ENCODE results near the gene ZBTB46. TPM values are rescaled to one million over a fixed set of nuclear protein-coding genes. Genes with fewer than 3 reads are reported as not detected.

The ZBTB46 gene
- total RNA-seq, 1 donor from 2014 or later: 21.5 TPM

GRCh38 chr20:63766695-63767426 lies 64.2 kb downstream of the ZBTB46 start:
- no peak for DNase-seq

DNA sequence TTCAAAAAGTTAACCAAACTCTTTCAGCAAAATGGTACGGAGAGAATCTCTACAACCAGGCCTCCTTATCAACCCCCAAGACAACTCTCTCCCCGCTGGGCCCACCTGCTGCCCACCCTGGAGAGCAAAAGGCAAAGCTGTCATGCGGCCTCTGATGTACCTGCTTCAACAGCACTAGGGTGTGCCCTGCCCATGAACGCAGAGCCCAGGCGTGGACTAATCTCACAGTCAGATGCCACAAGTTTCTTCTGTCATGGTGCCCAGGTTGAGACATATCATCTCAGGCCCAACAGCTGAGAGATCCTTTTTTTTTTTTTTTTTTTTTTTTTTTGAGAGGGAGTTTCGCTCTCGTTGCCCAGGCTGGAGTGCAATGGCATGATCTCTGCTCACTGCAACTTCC lies 65.2 kb downstream of the ZBTB46 start:
- no peak for DNase-seq

- no peak for DNase-seq
Measured at GRCh38 chr20:63765082-63765873, 65.8 kb downstream of the ZBTB46 start.

DNA sequence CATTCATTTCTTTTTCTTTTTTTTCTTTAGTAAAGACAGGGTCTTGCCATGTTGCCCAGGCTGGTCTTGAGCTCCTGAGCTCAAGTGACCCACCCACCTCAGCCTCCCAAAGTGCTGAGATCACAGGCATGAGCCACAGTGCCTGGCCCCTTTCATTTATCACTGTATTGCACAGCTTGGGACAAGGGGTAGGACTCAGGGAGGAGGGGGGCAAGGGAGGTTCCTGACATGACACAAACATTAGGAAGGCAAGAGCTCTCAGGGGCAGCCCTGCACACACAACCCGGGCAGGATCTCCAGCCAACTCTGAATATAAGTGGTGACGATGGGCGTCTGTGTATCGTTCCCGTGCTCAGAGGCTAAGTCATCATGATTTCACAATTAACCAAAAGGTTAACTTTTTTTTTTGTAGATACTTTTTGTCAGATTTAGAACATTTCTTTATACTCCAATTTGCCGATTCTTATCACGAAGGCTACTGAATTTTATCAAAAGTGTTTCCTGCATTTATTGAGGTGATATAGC lies 71.6 kb downstream of the ZBTB46 start:
- DNase-seq: no peak

DNA sequence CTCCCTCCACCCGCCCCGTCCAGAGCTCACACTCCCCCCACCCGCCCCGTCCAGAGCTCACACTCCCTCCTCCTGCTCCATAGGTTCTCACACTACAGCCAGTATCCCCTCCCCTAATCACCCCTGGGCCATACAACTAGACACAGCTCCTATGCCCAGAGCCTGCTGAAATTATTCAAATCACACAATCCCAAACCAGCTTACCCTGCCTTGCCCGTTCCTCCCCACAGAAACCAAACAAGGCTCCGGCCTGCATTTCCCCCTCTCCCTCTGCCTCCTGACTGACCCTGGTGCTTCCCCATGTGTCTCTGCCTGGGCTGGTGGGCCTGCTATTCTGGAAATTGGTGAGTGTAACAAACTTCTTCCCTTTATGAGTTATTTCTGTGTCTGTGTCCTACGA lies 72.9 kb downstream of the ZBTB46 start:
- DNase-seq: no peak

GRCh38 chr20:63756648-63756991 lies 74.4 kb downstream of the ZBTB46 start:
- no peak for DNase-seq

- no peak for DNase-seq
Measured at GRCh38 chr20:63755933-63756647, 75.0 kb downstream of the ZBTB46 start.

- DNase-seq: no peak
Measured at GRCh38 chr20:63754008-63754407, 77.1 kb downstream of the ZBTB46 start.

DNA sequence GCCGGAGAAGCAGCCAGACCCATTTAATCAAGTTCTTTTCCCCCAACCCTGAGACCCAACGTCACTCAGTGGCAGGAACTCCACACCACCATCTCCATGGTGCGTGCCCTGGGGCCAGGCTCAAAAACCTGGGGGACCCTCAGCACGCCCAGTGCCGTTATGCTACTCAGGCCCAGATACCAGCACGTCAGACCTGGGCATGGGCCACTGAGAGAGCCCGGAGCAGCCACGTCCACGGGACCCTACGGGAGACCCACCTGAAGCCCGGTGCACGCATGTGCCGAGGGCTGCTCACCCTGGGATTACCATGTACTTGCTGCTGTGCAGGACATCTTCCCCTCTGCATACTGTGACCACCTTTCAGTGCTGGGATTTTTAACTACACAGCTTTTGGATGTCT lies 77.7 kb downstream of the ZBTB46 start:
- DNase-seq: no peak

DNA sequence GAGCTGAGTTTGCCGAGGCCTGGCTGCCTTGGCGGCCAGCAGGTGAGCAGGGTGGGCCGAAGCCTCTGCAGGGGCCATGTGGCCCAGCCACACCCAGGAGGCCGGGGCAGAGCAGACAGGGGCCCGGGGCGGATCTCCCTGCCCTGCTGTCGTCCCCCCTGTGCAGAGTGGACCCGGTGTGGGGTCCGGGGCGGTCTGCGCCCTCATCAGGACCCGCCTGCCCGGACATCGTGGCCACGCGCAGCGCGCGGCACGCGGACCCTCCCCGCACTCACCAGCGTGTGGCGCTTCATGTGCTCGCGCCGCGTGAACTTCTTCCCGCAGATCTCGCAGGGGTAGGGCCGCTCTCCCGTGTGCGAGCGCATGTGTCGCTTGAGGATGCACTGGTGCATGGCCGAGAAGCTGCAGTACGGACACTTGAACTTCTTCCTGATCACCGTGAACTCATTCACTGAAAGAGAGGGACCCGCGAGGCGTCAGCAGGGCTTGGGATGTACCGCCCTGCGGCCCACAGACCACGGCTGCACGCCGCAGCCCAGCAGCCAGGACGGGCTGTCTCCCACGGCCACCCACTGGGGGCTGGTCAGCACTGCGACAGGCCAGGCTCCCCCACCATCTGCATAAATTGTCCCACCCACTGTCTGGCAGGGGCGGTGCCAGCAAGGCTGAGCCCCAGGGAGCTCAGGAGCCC lies 78.5 kb downstream of the ZBTB46 start:
- no peak for DNase-seq

- no peak for DNase-seq
Measured at GRCh38 chr20:63751471-63752271, 79.4 kb downstream of the ZBTB46 start.

- DNase-seq: no peak
Measured at GRCh38 chr20:63750807-63751470, 80.1 kb downstream of the ZBTB46 start.

DNA sequence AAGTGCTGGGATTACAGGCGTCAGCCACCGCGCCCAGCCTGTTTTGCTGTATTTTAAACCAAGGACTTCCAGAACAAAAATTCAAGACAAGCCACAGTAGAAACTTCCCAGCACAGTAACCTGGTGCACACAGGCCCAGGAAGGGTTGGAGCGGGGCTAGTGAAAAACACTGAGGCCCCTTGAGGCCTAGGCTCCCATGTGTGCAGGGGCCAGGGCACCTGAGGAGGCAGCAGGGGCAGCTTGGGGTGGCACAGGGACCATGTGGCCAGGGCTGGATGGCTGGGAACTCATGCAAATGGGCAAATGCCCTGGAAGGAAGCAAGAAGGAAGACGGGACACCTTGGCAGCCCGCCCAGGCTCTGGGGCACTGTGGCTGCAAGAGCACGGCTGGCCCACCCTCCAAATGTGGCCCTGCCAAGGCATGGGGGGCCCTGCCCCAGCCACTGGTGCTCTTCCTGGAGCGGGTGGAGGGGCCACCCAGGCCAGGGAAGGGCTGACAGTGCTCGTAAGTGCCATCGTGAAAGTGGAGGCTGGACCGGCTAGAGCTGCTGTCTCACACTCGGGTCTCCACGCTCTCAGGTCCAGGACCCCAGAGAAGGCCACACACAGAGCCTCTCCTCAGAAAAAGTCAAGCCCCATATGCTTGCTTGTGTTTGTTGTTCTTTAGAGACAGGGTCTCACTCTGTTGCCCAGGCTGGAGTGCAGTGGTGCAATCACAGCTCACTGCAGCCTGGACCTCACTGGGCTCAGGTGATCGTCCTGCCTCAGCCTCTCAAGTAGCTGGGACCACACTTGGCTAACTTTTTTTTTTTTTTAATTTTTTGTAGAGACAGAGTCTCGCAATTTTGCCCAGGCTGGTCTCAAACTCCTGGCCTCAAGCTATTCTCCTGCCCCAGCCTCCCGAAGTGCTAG lies 81.2 kb downstream of the ZBTB46 start:
- DNase-seq: no peak

- DNase-seq: no peak
Measured at GRCh38 chr20:63748934-63749270, 82.2 kb downstream of the ZBTB46 start.

DNA sequence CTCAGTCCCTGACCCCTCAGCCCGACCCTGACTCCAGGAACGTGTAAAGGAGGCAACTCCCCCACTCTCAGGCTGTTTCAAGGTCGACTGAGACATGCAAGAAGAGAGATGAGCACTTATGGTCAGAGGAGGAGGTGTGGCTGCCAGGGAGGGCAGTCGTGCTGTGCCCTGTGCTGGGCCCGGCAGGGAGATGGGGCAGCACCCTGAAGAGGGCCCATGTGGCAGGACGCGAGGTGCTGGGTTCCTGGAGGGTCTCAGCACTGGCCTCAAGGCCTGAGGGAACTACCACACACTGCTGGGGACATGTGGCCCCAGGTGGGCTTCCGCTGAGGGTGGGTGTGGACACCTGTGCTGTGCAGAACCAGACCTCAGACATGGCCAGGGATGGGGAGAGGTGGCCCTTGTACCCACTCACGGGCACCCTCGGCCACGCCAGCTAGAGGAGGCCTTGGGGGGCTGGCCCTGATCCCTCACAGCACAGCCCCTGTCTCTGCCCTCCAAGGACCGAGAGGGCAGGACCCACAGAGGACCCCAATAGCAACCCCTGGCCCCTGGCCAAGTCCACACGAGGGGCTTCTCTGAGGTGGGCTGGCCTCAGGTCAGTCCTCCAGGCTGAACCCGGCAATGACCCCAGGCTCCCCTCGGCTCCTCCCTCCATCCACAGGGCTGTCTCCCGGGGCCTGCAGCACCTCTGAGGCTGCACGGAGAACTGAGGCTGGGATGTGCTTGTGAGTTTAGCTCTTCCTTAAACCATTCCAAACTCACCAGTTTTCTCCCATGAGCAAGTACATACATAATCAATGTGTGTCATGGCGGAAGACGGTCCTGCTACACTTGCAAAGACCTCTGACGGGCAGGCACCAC lies 82.8 kb downstream of the ZBTB46 start:
- no peak for DNase-seq

GRCh38 chr20:63747622-63748069 lies 83.4 kb downstream of the ZBTB46 start:
- DNase-seq: no peak

GRCh38 chr20:63746751-63747315 lies 84.2 kb downstream of the ZBTB46 start:
- no peak for DNase-seq

- no peak for DNase-seq
Measured at GRCh38 chr20:63745961-63746731, 84.9 kb downstream of the ZBTB46 start.
